COLO829 (cell line): ENCODE results near the gene RAB8A.
"Not testable (repeated sequence)": the region's sequence is repeated elsewhere in the genome, so short reads cannot be mapped to it uniquely, and the experiment has no call there.

Source experiments
- DNase-seq: peaks from one replicate; pipeline ENCODE4 v3.0.0; 2012; ENCODE audit warnings: low spot score

RAB8A gene

DNA sequence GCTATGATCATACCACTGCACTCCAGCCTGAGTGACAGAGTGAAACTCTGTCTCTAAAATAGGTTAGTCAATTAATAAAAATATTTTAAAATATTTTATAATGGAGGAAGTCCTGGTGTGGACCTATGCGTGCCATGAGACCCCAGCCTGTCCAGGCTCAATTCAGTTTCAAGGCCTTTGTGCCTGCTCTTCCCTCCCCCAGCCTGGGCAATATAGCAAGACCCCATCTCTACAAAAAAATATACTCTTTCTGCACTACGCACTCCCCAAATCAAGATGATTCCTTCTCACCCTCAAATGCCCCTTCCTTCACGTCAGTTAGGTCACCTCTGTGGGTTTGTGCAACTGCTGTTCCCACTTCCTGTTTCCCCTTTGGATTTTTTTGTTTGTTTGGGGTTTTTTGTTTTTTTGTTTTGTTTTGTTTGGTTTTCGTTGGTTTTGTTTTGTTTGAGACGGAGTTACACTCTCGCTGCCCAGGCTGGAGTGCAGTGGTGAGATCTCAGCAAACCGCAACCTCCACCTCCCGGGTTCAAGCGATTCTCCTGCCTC lies 30.4 kb downstream of the RAB8A start:
- no peak for DNase-seq

DNA sequence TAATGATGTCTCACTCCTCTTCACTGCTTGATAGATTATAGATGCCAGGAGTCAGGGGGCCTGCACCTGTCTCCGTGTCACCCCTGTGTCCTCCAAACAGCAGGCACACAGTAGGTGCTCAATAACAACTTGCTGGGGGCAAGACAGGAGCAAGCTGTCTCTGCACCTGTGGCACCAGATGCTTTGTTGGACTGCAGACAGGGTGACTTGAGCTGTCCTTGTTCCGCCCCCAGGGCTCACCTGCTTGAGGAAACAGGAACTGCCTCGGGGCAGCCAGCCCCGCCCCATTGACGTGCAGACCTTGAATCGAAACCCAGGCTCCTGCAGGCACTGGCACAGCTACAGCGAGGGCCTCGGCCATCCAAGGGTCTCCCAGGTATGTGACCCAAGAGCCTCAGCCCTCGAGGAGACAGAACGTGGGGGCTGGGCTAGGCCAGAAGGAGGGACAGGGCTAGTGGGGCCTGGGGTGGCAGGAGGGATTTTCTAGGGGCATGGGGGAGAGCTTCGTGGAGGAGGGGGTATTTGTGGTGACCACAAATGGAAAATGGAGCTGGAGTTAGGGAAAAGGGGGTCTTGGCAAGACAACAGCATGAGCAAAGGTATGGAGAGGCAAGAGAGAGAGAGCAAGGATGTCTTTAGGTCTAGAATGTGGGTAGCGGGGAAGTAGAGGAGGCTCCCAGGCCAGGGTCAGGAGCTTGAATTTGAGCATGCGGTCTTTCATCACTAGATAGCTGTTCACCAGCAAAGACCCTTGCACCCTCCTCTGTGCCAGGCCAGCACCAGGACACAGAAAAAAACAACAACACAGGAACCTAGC lies 31.9 kb downstream of the RAB8A start, which contains the start of gene HSH2D:
Gene HSH2D, plus strand, starts transcription at position 287 of the 817 bp plus-strand sequence. CDS start 5,066 bp downstream, outside the sequence.
- DNase-seq: no peak

DNA sequence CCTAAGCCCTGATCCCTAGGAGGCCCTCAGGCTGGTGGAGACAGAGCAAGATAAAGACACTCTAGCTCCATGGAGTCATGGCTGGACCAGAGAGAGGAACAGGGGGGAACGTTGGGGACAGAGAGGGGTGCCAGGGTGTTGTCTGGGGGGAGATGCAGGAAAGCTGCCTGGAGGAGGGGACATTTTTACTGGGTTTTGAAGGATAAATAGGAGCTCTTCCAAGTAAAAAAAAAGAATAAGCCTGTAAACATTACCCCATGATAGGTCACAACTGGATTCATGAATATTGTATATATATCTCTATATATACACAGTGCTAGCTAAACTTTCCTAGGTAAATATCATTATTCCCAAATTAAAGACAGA lies 32.5 kb downstream of the RAB8A start:
- no peak for DNase-seq

DNA sequence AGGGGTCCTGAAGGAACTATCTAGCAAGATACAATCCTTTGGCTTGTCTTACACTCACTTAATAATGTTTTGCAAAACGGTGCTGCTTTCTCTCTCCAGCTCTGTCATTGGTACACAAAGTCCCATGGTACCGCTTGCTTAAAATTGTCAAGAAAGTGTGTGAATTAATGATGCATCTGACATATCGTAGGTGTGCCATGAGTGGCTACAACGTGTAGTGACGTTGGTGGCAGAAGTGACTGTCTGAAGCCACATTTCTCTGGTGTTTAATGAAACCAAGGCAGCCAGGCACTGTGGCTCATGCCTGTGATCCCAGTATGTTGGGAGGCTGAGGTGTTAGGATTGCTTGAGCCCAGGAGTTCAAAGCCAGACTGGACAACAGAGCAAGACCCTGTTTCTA lies 34.4 kb downstream of the RAB8A start:
- no peak for DNase-seq

DNA sequence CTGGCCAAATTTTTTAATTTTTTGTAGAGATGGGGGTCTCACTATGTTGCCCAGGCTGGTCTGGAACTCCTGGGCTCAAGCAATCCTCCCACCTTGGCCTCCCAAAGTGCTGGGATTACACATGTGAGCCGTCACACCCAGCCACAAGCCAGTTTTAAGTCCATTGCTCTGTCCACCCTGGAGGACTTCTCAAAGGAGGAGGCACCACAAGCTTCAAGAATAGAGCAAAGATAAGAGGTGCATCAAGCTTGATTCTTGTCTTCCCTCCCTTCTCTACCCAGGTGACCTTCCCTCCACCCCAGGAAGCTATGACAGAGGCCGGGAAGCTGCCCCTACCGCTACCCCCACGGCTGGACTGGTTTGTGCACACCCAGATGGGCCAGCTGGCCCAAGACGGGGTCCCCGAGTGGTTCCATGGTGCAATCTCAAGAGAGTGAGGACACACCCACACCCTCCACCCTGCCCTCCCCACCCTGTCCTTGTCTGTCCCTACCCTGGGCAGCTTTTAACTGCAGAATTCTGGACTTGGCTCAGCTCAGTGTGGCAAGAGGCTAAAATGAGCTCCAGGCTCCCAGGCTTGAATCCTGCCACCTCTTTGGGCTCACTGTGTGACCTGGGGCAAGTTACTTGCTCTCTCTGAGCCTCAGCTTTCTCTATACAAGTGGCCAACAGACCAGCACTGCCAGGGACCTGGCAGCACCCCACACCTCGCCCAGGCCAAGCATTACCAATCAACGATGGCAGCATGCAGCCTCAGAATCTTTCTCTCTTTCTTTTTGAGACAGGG lies 36.9 kb downstream of the RAB8A start:
- no peak for DNase-seq

DNA sequence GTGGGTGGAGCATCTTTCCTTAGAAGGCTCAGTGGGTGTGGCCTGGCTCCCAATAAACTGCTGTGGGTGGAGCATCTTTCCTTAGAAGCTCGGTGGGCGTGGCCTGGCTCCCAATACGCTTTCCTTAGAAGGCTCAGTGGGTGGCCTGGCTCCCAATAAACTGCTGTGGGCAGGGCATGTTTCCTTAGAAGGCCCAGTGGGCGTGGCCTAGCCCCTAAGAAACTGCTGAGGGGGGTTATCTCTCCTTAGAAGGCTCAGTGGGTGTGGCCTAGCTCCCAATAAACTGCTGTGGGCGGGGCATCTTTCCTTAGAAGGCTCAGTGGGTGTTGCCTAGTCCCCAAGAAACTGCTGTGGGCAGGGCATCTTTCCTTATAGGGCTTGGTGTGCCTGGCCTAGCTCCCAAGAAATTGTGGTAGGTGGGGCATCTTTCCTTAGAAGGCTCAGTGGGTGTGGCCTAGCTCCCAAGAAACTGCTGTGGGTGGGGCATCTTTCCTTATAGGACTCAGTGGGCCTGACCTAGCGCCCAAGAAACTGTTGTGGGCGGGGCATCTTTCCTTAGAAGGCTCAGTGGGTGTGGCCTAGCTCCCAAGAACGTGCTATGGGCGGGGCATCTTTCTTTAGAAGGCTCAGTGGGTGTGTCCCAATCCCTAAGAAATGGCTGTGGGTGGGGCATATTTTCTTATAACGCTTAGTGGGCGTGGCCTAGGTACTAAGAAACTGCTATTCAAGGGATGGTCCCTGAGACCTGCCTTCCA lies 42.1 kb downstream of the RAB8A start:
- no peak for DNase-seq

DNA sequence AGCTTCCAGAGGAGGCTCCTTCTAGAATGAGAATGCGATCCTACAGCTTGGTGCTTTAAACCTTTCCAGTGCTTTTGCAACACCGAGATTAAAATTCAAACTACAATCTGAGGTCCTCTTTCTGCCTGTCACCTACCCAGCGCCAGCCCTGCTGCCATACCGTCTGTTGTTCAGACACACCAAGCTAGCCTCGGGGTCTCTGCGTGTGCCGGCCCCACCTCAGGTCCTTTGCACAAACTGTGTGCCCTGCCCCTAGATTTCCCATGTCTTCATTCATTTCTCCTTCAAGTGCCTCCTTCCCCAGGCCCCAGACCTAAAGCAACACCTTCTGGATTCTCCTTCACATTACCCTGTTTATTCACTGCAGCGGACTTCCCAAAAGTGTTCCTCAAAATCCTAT lies 42.9 kb downstream of the RAB8A start:
- DNase-seq: no peak

DNA sequence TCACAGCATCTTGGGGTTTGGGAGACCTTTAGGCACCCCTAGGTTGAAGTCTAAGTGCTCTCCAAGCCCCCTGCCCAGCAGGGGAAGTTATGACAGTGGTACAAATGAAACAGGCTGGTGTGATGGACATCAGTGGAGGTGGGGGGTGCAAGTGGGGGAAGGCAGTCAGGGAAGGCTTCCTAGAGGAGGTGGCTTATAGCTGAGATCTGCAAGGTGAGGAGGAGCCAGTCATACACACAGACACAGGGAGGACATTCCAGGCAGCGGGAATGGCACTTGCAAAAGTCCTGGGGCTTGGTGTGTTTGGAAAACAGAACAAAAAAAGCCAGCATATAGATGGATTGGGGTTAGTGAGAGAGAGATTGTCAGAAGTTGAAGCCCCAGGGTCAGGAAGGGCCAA lies 43.4 kb downstream of the RAB8A start:
- DNase-seq: no peak

DNA sequence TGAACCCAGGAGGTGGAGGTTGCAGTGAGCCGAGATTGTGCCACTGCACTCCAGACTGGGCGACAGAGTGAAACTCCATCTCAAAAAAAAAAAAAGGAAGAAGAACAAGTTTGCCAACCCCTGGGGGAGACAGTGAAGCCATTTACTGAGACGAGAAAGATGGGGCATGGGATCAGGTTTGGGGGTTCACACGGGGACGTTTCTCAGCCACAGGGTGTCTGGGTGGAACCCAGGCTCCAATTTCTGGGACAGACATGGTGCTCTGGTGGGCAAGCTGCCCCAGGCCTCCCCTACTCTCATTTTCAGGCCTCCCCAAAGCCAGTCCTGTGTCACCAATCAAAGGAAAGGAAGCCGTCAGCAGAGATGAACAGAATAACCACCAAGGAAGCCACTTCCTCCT lies 45.2 kb downstream of the RAB8A start:
- DNase-seq: no peak

DNA sequence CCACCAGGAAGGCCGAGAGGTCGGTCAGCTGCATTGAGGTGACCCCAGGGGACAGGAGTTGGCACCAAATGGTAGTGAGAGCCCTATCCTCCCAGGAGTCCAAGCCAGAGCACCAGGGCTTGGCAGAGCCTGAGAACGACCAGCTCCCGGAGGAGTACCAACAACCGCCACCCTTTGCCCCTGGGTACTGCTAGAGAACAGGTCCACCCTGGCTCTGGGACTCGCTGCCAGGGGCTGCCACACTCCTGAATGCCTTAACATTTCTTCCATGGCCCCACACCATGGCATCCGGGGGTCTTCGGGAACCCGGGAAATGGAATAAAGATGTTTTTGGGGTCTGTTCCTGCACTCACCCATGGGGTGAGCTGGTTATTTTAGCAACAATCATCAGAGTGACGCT lies 45.9 kb downstream of the RAB8A start:
- DNase-seq: no peak

DNA sequence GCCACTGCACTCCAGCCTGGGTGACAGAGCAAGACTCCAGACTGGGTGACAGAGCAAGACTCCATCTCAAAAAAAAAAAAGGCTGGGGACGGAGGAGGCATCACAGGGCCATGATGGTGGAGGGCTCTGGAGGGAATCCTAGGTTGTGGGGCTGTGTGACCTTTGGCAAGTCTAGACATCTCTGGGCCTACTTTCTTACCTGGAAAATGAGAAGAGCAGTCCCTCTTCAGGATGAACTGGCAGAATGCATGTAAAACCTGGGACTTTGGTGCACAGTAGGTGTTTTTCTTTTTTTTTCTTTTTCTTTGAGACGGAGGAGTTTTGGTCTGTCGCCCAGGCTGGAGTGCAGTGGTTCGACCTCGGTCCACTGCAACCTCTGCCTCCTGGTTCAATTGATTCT lies 48.0 kb downstream of the RAB8A start:
- DNase-seq: no peak

DNA sequence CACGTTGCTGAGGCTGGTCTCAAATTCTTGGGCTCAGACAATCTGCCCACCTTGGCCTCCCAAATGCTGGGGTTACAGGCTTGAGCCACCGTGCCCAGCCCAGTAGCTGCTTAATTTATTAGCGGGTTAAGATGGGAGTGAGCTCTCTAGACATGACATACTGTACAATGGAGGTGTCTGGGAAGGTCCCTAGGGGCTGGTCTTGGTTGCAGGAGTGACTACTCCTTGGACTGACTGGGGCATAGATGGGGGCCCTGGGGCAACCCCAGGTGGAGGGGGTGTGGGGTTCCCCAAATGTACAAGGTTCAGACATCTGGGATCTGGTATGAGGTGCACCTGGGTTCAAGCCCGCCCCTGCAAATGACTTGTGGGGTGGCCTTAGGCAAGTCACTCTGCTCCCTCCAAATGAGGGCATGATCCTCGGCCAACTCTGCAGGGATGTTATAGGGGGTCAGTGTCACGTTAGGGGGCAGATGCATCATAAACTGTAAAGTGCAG lies 48.8 kb downstream of the RAB8A start:
- no peak for DNase-seq

DNA sequence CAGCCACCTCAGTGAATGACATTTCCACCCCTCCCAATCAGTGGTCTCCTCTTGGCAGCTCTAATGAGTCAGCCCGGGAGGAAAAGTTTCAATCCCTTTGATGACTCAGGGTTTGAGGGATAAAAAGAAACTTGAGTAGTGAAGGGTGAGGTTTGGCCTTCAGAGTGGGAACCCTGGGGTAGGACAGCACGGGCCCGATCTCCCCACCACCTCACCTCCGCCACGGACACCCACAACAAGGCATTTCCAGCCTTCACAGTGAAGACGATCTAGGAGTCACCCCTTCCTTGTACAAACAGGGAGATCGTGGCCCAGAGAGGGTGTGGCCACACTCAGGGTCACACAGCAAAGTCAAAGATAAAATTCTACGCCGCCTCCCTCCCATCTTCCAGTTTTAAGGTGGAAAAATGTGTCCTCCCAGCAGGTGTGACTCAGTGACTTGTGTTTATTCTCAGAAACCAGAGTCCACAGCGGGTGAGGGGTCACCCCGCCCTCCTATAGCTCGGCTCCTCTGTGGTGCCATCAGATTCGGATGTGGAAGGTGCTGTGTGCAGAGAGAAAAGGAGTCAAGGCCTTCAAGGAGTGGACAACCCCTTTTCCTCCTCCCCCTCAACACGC lies 49.4 kb downstream of the RAB8A start:
- peak; percentile 53 for DNase-seq

DNA sequence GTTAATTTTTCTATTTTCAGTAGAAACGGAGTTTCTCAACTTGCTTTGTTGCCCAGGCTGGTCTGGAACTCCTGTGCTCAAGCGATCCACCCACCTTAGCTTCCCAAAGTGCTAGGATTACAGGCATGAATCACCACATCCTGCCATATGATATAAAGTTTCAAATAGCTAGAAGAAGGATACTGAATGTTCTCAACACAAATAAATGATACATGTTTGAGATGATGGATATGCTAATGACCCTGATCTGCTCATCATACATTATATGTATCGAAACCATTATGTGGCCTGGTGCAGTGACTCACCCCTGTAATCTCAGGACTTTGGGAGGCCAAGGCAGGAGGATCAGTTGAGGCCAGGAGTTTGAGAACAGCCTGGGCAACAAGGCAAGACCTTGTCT lies 50.2 kb downstream of the RAB8A start:
- DNase-seq: no peak

DNA sequence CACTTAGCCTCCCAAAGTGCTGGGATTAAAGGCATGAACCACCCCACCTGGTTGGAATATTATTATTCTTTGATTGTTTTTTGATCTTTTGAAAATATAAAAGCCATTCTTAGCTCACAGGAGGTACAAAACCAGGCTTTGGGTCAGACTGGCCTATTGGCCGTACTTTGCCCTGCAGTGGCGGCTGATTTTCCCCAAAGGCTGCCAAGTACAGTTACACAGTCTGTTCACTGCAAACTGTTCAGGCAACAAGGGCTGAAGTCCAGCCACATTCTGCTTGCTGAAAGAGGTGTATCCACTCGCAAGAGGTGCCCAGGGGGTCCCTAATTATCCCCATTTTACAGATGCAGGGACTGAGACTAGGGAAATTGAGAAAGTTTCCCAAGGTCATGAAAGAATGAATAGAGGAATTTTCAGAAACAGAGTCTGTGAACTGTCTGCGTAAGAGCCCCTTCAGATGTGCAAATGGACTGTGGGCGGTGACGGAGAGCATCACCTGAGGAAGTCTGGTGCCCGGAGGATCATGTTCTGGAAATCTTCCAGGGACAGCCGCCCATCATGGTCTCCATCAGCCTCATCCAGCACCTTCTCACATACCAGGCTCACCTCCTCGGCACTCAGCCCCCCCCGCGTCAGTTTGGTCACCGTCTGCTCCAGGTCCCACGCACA lies 52.7 kb downstream of the RAB8A start:
- no peak for DNase-seq

DNA sequence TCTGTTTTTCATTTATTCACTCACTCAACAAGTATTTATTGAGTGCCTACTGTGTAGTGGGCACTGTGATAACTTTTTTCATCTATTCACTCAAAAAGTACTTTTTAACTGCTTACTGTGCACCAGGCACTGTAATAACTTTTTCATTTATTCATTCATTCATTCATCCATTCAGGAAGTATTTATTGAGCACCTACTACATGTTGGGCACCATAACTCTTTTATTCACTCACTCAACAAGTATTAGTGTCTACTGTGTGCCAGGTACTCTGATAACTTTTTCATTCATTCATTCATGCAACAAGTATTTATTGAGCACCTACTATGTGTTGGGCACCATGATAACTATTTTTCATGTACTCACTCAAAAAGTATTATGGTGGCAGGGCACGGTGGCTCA lies 54.7 kb downstream of the RAB8A start:
- DNase-seq: no peak

DNA sequence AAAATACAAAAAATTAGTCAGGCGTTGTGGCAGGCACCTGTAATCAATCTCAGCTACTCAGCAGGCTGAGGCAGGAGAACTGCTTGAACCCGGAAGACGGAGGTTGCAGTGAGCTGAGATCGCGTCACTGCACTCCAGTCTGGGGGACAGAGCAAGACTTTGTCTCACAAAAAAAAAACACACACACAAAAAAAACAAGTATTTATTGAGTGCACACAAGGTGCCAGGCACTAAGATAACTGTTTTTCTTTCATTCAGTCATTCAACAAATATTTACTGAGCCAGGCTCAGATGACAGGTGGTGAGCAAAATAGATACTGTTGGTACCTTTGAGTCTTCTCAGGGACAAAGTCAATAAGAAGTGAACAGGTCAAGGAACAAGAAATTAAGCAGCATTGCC lies 55.4 kb downstream of the RAB8A start:
- no peak for DNase-seq

DNA sequence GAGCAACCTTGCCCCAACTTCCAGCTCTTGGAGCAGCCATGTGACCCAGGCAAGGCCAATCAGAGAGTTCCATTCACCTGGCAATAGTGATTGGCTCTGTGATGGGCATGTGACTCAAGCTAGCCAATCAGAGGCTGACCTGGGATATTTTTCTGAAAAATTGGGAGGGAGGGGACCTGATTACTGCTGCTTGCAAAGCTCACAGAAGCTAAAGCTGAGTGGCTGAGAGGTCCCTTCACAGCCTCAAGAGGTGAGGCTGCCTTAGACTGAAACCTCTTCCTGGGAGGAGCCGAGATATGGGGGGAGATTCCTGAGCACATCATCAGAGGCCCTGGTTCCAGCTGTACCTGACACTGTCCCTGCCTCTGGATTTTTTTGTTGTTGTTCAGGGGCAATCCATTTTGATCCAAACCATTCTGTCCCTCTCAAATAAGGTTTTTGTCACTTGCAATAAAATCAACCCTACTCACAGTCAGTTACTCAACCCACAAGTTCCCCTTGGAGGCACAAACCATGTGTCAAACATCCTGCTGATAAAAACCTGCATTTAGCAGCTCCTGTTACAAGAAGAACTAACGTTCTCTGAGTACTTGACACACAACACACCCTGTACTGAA lies 56.9 kb downstream of the RAB8A start:
- no peak for DNase-seq

DNA sequence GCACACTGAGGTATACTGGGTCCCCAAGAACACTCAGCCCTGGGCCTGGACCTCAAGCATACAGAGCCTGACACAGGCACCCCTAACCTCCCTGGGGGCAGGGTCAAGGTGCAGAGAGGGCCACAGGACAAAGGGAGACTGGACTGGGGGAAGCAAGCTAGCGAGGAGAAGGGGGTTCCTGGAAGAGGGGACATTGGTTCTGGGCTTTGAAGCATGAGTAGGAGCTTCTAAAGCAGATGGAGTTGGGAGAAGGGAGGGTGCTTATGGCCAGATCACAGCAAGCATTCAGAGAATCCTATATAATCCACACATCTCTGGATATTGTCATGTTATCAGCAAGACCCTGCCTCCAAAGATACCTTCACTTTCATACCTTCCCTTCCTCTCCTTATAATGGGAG lies 58.4 kb downstream of the RAB8A start:
- DNase-seq: no peak

DNA sequence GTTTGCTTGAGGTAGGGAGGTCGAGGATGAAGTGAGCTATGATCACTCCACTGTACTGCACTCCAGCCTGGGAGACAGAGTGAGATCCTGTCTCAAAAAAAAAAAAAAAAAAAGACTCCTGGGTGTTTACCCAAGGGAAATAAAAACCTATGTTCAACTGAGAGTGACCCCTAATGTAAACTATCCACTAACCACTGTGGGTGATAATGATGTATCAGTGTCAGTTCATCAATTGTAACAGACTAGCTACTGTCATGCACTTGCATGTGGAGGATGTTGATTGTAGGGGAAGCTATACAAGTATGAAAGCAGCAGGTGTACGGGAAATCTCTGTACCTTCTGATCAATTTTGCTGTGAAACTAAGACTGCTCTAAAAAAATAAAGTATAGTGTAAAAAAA lies 64.3 kb downstream of the RAB8A start:
- DNase-seq: no peak

DNA sequence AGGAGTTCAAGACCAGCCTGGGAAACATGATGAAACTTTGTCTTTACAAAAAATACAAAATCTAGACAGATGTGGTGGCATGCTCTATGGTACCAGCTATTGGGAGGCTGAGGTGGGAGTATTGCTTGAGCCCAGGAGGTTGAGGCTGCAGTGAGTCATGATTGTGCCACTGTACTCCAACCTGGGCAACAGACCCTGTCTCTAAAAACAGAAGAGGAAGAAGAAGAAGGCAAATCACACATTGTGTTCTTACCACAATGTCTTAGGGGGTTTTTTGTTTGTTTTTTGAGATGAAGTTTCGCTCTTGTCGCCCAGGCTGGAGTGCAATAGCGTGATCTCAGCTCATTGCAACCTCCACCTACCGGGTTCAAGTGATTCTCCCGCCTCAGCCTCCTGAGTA lies 67.2 kb downstream of the RAB8A start:
- not testable (repeated sequence) for DNase-seq
